HL-60 (cell line): Measurements from ENCODE around the gene TMPRSS7.

Source experiments
- DNase-seq, 2 experiments: peaks; one replicate each; pipeline ENCODE4 v3.0.0-alpha.2; 2010 to 2020; ENCODE audit warnings: low read depth in 1 of 2, low spot score in 1 of 2
- H3K27ac ChIP-seq: fragments of 250-450 bp; sonication (Bioruptor Pico); replicated peaks from 2 replicates; pipeline ENCODE4 v1.5.1; 2020; ENCODE audit warnings: mild to moderate bottlenecking, moderate library complexity
- H3K27me3 ChIP-seq: fragments of 250-450 bp; sonication (Bioruptor Pico); 2 replicates; pipeline ENCODE4 v1.5.1; 2021; ENCODE audit warnings: mild to moderate bottlenecking, moderate library complexity; ENCODE audit not compliant: insufficient read depth, poor library complexity, severe bottlenecking
- H3K4me3 ChIP-seq: replicated peaks from 2 replicates; pipeline ENCODE4 v1.5.1; 2011; ENCODE audit warnings: mild to moderate bottlenecking, control low read depth, low read length; ENCODE audit not compliant: insufficient read depth
- CTCF ChIP-seq: IDR thresholded peaks from one replicate; pipeline ENCODE4 v1.5.1; 2011; ENCODE audit warnings: low read length, control low read depth, inconsistent platforms; ENCODE audit not compliant: insufficient read depth
- GABPA ChIP-seq: IDR thresholded peaks from 2 replicates; pipeline ENCODE4 v1.6.1; 2012; ENCODE audit warnings: low read depth
- POLR2AphosphoS5 ChIP-seq: IDR thresholded peaks from 2 replicates; pipeline ENCODE4 v1.6.1; 2012; ENCODE audit warnings: low read depth
- SPI1 ChIP-seq: IDR thresholded peaks from 2 replicates; pipeline ENCODE4 v1.6.1; 2012; ENCODE audit warnings: low read depth, mild to moderate bottlenecking, borderline replicate concordance
- TF ChIP-seq, protein P1 (sequence below): IDR thresholded peaks from 2 replicates; pipeline ENCODE4 v1.6.1; 2012; ENCODE audit warnings: low read depth; ENCODE audit not compliant: insufficient replicate concordance

The TMPRSS7 gene

DNA sequence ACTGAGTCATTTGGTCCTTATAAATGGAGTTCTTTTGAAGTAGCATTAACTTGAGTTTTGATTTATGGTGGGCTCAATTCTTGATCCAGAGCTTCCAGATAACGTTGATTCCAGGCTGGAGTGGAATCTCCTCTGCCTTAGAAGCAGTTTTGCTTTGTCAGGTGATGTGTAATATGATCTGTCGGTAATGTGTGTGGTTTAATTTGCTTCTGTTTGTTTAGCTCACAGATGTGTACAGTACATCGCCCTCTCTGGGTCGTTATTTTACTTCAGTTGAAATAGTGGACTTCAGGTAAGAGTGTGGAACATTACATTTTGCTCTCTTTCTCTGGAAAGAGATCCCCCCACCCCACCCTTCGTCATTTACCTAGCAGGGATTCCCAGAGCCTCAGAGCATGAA is 74.8 kb downstream of the TMPRSS7 start:
- Histone ChIP-seq H3K4me3 (no peak overlapping the region), H3K27ac (no peak overlapping the region), H3K27me3 (peaks cover 3% of the 10 kb centered on the region)
- TF ChIP-seq SPI1 = no peak
- no peak for TF ChIP-seq GABPA
- TF ChIP-seq, protein P1, sequence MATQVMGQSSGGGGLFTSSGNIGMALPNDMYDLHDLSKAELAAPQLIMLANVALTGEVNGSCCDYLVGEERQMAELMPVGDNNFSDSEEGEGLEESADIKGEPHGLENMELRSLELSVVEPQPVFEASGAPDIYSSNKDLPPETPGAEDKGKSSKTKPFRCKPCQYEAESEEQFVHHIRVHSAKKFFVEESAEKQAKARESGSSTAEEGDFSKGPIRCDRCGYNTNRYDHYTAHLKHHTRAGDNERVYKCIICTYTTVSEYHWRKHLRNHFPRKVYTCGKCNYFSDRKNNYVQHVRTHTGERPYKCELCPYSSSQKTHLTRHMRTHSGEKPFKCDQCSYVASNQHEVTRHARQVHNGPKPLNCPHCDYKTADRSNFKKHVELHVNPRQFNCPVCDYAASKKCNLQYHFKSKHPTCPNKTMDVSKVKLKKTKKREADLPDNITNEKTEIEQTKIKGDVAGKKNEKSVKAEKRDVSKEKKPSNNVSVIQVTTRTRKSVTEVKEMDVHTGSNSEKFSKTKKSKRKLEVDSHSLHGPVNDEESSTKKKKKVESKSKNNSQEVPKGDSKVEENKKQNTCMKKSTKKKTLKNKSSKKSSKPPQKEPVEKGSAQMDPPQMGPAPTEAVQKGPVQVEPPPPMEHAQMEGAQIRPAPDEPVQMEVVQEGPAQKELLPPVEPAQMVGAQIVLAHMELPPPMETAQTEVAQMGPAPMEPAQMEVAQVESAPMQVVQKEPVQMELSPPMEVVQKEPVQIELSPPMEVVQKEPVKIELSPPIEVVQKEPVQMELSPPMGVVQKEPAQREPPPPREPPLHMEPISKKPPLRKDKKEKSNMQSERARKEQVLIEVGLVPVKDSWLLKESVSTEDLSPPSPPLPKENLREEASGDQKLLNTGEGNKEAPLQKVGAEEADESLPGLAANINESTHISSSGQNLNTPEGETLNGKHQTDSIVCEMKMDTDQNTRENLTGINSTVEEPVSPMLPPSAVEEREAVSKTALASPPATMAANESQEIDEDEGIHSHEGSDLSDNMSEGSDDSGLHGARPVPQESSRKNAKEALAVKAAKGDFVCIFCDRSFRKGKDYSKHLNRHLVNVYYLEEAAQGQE = no peak
- TF ChIP-seq CTCF = no peak
- TF ChIP-seq POLR2AphosphoS5 = no peak
- no peak for DNase-seq

DNA sequence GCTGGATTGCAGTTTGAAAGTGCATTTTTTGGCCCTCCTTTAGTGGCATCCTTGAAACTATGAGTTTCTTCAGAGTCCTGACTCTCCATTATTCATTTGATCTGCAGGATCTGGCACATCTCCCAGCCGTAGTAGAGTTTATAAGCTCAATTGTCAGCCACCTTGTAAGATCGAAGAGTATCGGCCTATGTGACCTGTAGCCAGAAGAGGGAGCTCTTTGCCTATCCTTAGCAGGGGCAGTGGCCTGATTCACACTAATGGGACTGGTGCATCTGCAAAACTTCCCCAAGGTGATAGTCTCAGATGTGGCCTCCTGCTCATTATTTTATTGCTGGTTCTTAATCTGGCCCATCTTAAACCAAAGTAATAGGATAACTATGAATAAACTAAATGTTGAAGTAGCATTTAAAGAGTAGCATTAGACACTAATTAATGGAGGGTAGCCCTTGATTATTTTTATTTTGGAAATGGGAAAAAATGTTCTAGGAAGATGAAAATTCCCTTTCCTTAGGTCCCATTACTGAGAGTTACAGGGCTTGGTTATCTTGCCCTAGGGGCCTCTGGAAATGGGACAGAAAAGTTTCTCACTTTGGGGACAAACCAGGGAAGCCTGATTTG is 77.4 kb downstream of the TMPRSS7 start:
- Histone ChIP-seq H3K27me3 (peaks cover 3% of the 10 kb centered on the region), H3K4me3 (no peak overlapping the region), H3K27ac (no peak overlapping the region)
- DNase-seq = peak; percentile 25 to 68
- TF ChIP-seq CTCF (peak; percentile 94), SPI1 (no peak), GABPA (no peak), POLR2AphosphoS5 (no peak)
- TF ChIP-seq, protein P1 = no peak

- Histone ChIP-seq H3K27ac (no peak overlapping the region), H3K4me3 (no peak overlapping the region), H3K27me3 (no peaks in the 10 kb centered on the region)
- no peak for DNase-seq
- TF ChIP-seq, protein P1 = no peak
- no peak for TF ChIP-seq GABPA
- TF ChIP-seq SPI1 = no peak
- TF ChIP-seq CTCF = no peak
- TF ChIP-seq POLR2AphosphoS5 = no peak
Observed at GRCh38 chr3:112114576-112115160, 80.1 kb downstream of the TMPRSS7 start.
